Activated CD8-positive, alpha-beta memory T cell treated with anti-CD3 and anti-CD28 coated beads for 24 hours (primary cell): Measurements from ENCODE around the gene LGALS4.
"Not testable (repeated sequence)": the region's sequence is repeated elsewhere in the genome, so short reads cannot be mapped to it uniquely, and the experiment has no call there.

ENCODE experiments used
- DNase-seq: peaks from one replicate; pipeline ENCODE4 v3.0.0-alpha.2; 2020

Gene LGALS4

DNA sequence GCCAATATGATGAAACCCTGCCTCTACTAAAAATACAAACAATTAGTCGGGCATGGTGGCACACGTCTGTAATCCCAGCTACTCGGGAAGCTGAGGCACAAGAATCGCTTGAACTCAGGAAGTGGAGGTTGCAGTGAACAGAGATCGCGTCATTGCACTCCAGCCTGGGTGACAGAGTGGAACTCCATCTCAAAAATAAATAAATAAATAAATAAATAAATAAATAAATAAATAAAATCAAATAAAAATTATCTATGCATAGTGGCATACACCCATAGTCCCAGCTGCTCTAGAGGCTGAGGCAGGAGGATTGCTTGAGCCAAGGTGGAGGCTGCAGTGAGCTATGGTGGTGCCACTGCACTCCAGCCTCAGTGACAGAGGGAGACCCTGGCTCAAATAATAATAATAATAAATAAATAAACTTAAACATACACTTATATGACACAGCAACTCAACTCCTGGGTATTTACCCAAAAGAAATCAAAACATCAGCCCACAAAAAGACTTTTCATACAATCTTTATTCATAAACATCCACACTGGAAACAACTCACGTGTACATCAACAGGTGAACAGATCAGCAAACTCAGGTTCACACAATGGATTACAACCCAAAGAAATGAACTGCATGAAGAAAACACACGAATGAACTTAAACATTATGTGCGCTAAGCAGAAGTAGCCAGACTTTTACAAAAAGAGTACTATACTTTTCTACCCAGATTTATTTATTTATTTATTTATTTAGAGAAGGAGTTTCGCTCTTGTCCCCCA, 46.3 kb downstream of the LGALS4 start:
- DNase-seq = no peak

DNA sequence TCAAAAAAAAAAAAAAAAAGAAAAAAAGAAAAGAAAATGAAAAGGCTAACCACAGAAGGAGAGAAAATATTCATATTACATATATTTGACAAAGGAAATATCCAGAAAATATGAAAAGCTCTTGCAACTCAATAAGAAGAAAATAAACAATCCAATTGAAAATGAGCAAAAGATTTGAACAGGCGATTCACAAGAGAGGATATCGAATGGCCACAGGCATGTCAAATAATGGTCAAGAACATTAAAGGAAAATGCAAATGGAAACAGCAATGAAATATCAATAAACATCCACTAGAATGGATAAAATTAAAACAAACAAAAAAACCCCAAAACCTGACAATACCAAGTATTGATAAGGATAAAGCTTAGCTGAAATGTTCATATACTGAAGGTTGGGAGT, 47.5 kb downstream of the LGALS4 start:
- DNase-seq = no peak

DNA sequence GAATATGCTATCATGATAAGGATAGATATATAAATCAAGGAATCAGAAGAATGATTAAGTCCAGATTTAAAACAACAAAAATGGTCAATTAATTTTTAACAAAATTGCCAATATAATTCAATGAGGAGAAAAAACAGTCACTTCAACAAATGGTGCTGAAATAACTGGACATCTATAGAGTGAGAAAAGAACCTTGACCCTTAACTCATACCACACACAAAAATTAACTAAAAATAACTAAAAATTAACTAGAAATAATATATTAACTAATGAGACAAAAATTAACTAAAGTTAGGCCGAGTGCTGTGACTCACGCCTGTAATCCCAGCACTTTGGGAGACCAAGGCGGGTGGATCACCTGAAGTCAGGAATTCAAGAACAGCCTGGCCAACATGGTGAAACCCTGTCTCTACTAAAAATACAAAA, 48.9 kb downstream of the LGALS4 start:
- DNase-seq = no peak

DNA sequence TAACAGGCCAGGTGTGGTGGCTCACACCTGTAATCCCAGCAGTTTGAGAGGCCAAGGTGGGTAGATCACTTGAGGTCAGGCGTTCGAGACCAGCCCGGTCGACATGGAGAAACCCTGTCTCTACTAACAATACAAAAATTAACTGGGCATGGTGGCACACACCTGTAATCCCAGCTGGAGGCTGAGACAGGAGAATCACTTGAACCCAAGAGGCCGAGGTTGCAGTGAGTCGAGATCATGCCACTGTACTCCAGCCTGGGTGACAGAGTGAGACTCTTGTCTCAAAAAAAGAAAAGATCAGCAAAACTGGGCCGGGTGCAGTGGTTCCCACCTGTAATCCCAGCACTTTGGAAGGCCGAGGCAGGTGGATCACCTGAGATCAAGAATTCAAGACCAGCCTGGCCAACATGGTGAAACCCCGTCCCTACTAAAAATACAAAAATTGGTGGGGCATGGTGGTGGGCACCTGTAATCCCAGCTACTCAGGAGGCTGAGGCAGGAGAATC, 50.8 kb downstream of the LGALS4 start:
- not testable (repeated sequence) for DNase-seq

DNA sequence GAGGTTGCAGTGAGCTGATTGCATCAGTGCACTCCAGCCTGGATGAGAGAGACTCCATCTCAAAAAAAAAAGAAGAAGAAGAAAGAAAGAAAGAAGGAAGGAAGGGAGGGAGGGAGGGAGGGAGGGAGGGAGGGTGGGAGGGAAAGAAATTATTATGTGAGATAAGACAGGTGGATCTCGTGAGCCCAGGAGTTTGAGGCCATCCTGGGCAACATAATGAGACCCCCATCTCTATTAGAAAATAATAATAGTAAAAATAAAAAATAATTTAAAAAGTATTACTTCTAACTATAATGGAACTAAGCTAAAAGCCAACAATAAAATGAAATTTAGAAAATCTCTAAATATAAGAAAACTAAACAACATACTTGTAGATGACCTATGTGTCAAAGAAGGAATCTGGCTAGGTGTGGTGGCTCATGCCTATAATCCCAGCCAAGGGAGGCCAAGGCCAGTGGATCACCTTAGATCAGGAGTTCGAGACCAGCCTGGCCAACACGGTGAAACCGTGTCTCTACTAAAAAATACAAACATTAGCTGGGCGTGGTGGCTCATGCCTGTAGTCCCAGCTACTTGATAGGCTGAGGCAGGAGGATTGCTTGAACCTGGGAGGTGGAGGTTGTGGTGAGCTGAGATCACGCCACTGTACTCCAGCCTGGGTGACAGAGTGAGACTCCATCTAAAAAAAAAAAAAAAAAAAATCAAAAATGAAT, 51.8 kb downstream of the LGALS4 start:
- DNase-seq = not testable (repeated sequence)

DNA sequence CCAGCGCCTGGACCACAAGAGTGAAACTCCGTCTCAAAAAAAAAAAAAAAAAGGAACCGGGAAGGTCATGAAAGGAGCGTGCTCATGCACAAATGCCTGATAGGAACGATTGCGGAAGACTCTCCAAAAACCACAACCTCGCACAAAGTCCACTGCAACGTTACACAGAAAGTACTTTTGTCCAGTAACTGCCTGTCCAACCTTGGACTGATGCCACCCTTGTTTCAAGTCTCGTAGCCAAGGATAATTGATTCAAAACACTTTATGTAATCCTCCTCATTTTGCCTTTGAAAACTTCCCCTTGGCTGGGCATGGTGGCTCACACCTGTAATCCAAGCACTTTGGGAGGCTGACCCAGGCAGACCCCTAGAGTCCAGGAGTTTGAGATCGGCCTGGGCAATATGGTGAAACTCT, 53.1 kb downstream of the LGALS4 start:
- no peak for DNase-seq

DNA sequence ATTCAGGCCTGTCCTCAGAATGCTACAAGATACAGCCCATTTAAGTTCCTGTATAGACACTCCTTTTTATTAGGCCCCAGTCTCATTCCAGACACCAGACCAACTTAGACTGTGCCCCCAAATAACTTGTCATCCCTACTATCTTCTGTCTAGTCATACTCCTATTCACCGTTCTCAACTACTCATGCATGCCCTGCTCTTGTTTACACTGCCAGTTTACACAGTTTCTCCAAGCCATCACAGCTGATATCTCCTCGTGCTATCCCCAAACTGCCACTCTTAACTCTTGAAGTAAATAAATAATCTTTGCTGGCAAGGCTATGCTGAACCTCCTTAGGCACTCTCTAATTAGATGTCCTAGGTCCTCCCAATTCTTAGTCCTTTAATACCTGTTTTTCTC, 58.5 kb downstream of the LGALS4 start:
- not testable (repeated sequence) for DNase-seq

DNA sequence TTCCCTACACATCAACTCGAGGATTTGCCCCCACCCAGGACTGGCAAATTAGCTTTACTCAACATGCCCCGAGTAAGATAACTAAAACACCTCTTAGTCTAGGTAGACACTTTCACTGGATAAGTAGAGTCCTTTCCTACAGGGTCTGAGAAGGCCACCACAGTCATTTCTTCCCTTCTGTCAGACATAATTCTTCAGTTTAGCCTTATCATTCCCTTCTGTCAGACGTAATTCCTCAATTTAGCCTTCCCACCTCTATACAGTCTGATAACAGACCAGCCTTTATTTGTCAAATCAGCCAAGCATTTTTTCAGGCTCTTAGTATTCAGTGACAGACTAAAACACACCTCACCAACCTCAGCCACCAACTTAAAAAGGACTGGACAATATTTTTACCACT, 59.0 kb downstream of the LGALS4 start:
- DNase-seq = not testable (repeated sequence)
